Neutrophil (primary cell): ENCODE results near the gene LMOD2.

Source experiments
- H3K27ac ChIP-seq: fragments of 200-600 bp; sonication (generic); 2 replicates; pipeline ENCODE4 v1.5.1; 2016; ENCODE audit warnings: mild to moderate bottlenecking, moderate library complexity
- H3K27me3 ChIP-seq: fragments of 200-600 bp; sonication (generic); 2 replicates; pipeline ENCODE4 v1.6.0; 2016; ENCODE audit warnings: mild to moderate bottlenecking
- H3K36me3 ChIP-seq: fragments of 200-600 bp; sonication (generic); 2 replicates; pipeline ENCODE4 v1.5.1; 2017
- H3K4me1 ChIP-seq, 2 experiments: fragments of 200-600 bp in 1 of 2; sonication (generic) in 1 of 2; 1 replicate in 1 of 2; 2 replicates in 1 of 2; pipeline versions ENCODE4 v1.5.1 to v1.6.1; 2013 to 2016; ENCODE audit warnings: low read depth in 1 of 2, low read length in 1 of 2, mild to moderate bottlenecking in 1 of 2, moderate library complexity in 1 of 2; ENCODE audit not compliant: control insufficient read depth in 1 of 2, insufficient read depth in 1 of 2
- H3K4me3 ChIP-seq, 2 experiments: fragments of 200-600 bp in 1 of 2; sonication (generic) in 1 of 2; 1 replicate in 1 of 2; 2 replicates in 1 of 2; pipeline ENCODE4 v1.5.1; 2013 to 2016; ENCODE audit warnings: low read depth in 1 of 2, low read length in 1 of 2, mild to moderate bottlenecking in 1 of 2, moderate library complexity in 1 of 2
- H3K9me3 ChIP-seq: fragments of 200-600 bp; sonication (generic); 2 replicates; pipeline ENCODE4 v1.5.1; 2016
- CTCF ChIP-seq: fragments of 200-600 bp; sonication (generic); IDR thresholded peaks from 2 replicates; pipeline ENCODE4 v1.5.1; 2016; ENCODE audit warnings: antibody characterized with exemption

The LMOD2 gene

DNA sequence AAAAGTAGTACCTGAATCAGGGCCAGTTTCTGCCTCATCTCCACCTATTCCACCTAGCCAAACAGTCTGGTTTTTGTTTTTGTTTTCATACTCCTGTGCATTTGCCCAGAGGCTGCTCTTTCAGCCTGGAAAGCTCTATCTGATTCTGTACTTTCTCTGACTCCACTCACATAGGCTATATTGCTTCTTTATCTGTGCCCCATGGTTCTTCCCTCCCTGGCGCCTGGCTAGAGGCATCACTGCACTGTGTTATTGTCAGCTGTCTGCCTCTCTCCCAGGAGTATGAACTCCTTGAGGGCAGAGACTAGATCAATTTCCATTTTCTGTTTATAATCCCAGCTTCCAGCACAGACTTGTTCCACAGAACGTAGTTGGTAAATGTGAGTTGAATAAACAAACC, 5.1 kb upstream of the LMOD2 start:
- Histone ChIP-seq H3K9me3 (no peaks in the 10 kb centered on the region), H3K4me3 (no peak overlapping the region), H3K27ac (no peak overlapping the region), H3K27me3 (peaks cover 13% of the 10 kb centered on the region), H3K36me3 (no peaks in the 10 kb centered on the region), H3K4me1 (peaks cover 12 to 22% of the 10 kb centered on the region in 2 experiments)
- TF ChIP-seq CTCF: no peak

DNA sequence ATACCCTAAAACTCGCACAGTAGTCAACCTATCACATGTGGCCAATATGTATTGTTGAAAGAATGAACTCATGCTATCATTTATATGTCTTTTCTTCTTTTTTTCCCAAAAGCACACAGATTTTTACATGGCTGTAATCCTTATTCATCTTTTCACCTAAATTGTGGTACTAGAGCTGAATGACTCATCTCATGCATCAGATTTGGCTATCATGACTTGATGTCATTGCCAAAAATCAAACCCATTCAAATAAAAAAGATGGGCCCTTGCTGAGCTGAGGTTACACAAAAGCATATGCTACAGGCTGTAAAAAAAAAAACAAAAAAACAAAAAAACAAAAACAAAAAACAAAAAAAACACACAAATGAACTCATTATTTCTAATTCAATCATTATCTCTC, 3.3 kb upstream of the LMOD2 start:
- TF ChIP-seq CTCF: no peak
- Histone ChIP-seq H3K4me1 (peaks cover 8 to 13% of the 10 kb centered on the region in 2 experiments), H3K4me3 (no peak overlapping the region), H3K36me3 (no peaks in the 10 kb centered on the region), H3K9me3 (no peaks in the 10 kb centered on the region), H3K27me3 (peaks cover 13% of the 10 kb centered on the region), H3K27ac (no peak overlapping the region)

GRCh38 chr7:123653162-123653561, 2.5 kb upstream of the LMOD2 start:
- no peak for TF ChIP-seq CTCF
- no peaks in the 10 kb centered on the region for H3K9me3 ChIP-seq
- no peaks in the 10 kb centered on the region for H3K36me3 ChIP-seq
- H3K27ac ChIP-seq: no peak overlapping the region
- no peak overlapping the region for H3K4me3 ChIP-seq
- H3K27me3 ChIP-seq: peaks cover 13% of the 10 kb centered on the region
- H3K4me1 ChIP-seq: peaks cover 7 to 8% of the 10 kb centered on the region in 2 experiments

- Histone ChIP-seq H3K27ac (no peak overlapping the region), H3K36me3 (no peaks in the 10 kb centered on the region), H3K4me3 (no peak overlapping the region), H3K27me3 (peaks cover 11% of the 10 kb centered on the region), H3K9me3 (no peaks in the 10 kb centered on the region), H3K4me1 (no peaks in the 10 kb centered on the region)
- no peak for TF ChIP-seq CTCF
Measured at GRCh38 chr7:123656544-123657303, 1.1 kb downstream of the LMOD2 start.

GRCh38 chr7:123657304-123657685, 1.6 kb downstream of the LMOD2 start:
- no peak for TF ChIP-seq CTCF
- Histone ChIP-seq H3K4me3 (no peak overlapping the region), H3K9me3 (no peaks in the 10 kb centered on the region), H3K27ac (no peak overlapping the region), H3K4me1 (no peaks in the 10 kb centered on the region), H3K27me3 (peaks cover 6% of the 10 kb centered on the region), H3K36me3 (no peaks in the 10 kb centered on the region)
